Measurements from ENCODE around the gene CCDC196. TPM values are rescaled to one million over a fixed set of nuclear protein-coding genes. Genes with fewer than 3 reads are reported as not detected.

Gene CCDC196
- total RNA-seq, 1 experiment from 2014 or later = not detected

GRCh38 chr14:66496911-66497310 lies 10.7 kb downstream of the CCDC196 start:
- no peaks in the 10 kb centered on the region for H4K20me1 ChIP-seq (ENCODE audit: insufficient read depth)
- no peak for DNase-seq (ENCODE audit: low read depth, low spot score)
- ATAC-seq = no peak
- H3K27ac ChIP-seq (ENCODE audit: low read depth, low read length) = no peak overlapping the region
- no peak overlapping the region for H2AFZ ChIP-seq (ENCODE audit: low read depth, low read length, poor library complexity, severe bottlenecking)
- no peak overlapping the region for H3K9ac ChIP-seq (ENCODE audit: low read length)
- ChIA-PET RAD21 (ENCODE audit: low non-redundant PET in 1 of 2, low total read pairs in 2 of 2, uncharacterized antibody in 2 of 2, unreplicated experiment in 2 of 2) (no interaction called here), CTCF (no interaction called here), POLR2A (no interaction called here)
- no peak overlapping the region for H3K4me3 ChIP-seq (replicated peaks in 1 of 2; ENCODE audit: low read depth in 1 of 2, low read length in 2 of 2)
- H3K4me1 ChIP-seq (ENCODE audit: control insufficient read depth in 1 of 2, insufficient read depth in 2 of 2, low read length in 2 of 2) = no peaks in the 10 kb centered on the region
- H3K27me3 ChIP-seq (ENCODE audit: insufficient read depth, low read length) = no peaks in the 10 kb centered on the region
- H3K79me2 ChIP-seq (ENCODE audit: insufficient read depth, low read length) = no peaks in the 10 kb centered on the region
- no peak overlapping the region for H3K4me2 ChIP-seq (ENCODE audit: low read length)
- no peak for TF ChIP-seq REST (IDR thresholded peaks at IDR 0.05; ENCODE audit: low read depth)
- no peak for TF ChIP-seq FOSL1 (IDR thresholded peaks at IDR 0.05; ENCODE audit: low read depth)
- TF ChIP-seq CBX3 (IDR thresholded peaks at IDR 0.05; ENCODE audit: low read depth) = no peak
- no peak for TF ChIP-seq SP1 (IDR thresholded peaks at IDR 0.05; ENCODE audit: low read depth)
- no peak for TF ChIP-seq SIN3A (IDR thresholded peaks at IDR 0.05; ENCODE audit: low read depth)
- intact Hi-C loops (cut with micrococcal nuclease) = loop anchor here (5.0 to 10.0 kb wide), 2 partner anchors 248 to 620 kb away; no protein-coding TSS in a partner anchor
- no peaks in the 10 kb centered on the region for H3K36me3 ChIP-seq (ENCODE audit: control insufficient read depth in 1 of 2, insufficient read depth in 2 of 2, low read length in 2 of 2)
- no peaks in the 10 kb centered on the region for H3K9me3 ChIP-seq (ENCODE audit: control insufficient read depth in 1 of 2, insufficient read depth in 1 of 2, low read depth in 1 of 2, low read length in 2 of 2)
- no peaks in the 10 kb centered on the region for H3K9me2 ChIP-seq (ENCODE audit: insufficient read depth)
- BruUV-seq (replicated peaks) = no TSS peak

GRCh38 chr14:66498311-66498710 lies 12.1 kb downstream of the CCDC196 start:
- H3K27ac ChIP-seq (ENCODE audit: low read depth, low read length) = no peak overlapping the region
- H3K27me3 ChIP-seq (ENCODE audit: insufficient read depth, low read length) = no peaks in the 10 kb centered on the region
- H4K20me1 ChIP-seq (ENCODE audit: insufficient read depth) = no peaks in the 10 kb centered on the region
- no peak overlapping the region for H3K4me3 ChIP-seq (replicated peaks in 1 of 2; ENCODE audit: low read depth in 1 of 2, low read length in 2 of 2)
- H3K4me2 ChIP-seq (ENCODE audit: low read length) = no peak overlapping the region
- no peaks in the 10 kb centered on the region for H3K9me2 ChIP-seq (ENCODE audit: insufficient read depth)
- DNase-seq (ENCODE audit: low read depth, low spot score) = no peak
- H3K4me1 ChIP-seq (ENCODE audit: control insufficient read depth in 1 of 2, insufficient read depth in 2 of 2, low read length in 2 of 2) = no peaks in the 10 kb centered on the region
- H3K9ac ChIP-seq (ENCODE audit: low read length) = no peak overlapping the region
- H3K36me3 ChIP-seq (ENCODE audit: control insufficient read depth in 1 of 2, insufficient read depth in 2 of 2, low read length in 2 of 2) = no peaks in the 10 kb centered on the region
- intact Hi-C loops (cut with micrococcal nuclease) = loop anchor here (5.0 to 10.0 kb wide), 2 partner anchors 246 to 619 kb away; no protein-coding TSS in a partner anchor
- H3K79me2 ChIP-seq (ENCODE audit: insufficient read depth, low read length) = no peaks in the 10 kb centered on the region
- ChIA-PET POLR2A (no interaction called here), CTCF (no interaction called here), RAD21 (ENCODE audit: low non-redundant PET in 1 of 2, low total read pairs in 2 of 2, uncharacterized antibody in 2 of 2, unreplicated experiment in 2 of 2) (no interaction called here)
- no peaks in the 10 kb centered on the region for H3K9me3 ChIP-seq (ENCODE audit: control insufficient read depth in 1 of 2, insufficient read depth in 1 of 2, low read depth in 1 of 2, low read length in 2 of 2)
- BruUV-seq (replicated peaks) = no TSS peak
- ATAC-seq = no peak
- no peak overlapping the region for H2AFZ ChIP-seq (ENCODE audit: low read depth, low read length, poor library complexity, severe bottlenecking)
- TF ChIP-seq FOSL1 (IDR thresholded peaks at IDR 0.05; ENCODE audit: low read depth) = no peak
- no peak for TF ChIP-seq CEBPB (IDR thresholded peaks at IDR 0.05; ENCODE audit: low read depth)
- TF ChIP-seq JUND (IDR thresholded peaks at IDR 0.05) = no peak
- no peak for TF ChIP-seq ATF3 (IDR thresholded peaks at IDR 0.05)
- no peak for TF ChIP-seq POLR2AphosphoS5 (IDR thresholded peaks at IDR 0.05; ENCODE audit: low read depth, low read length)
- no peak for TF ChIP-seq MAX (IDR thresholded peaks at IDR 0.05)
- no peak for TF ChIP-seq EZH2 (IDR thresholded peaks at IDR 0.05)
- TF ChIP-seq ZBTB33 (IDR thresholded peaks at IDR 0.05; ENCODE audit: extremely low read depth, insufficient replicate concordance, low read length) = no peak
- TF ChIP-seq ZFX (IDR thresholded peaks at IDR 0.05) = no peak
- no peak for TF ChIP-seq SP1 (IDR thresholded peaks at IDR 0.05; ENCODE audit: low read depth)
- no peak for TF ChIP-seq POLR2A (IDR thresholded peaks at IDR 0.05; ENCODE audit: borderline replicate concordance, extremely low read depth, insufficient read depth, insufficient read length)
- no peak for TF ChIP-seq EGR1 (IDR thresholded peaks at IDR 0.05; ENCODE audit: low read depth)

Measured in HCT116 (cell line).